ENCODE measurements around the gene PATL2.

PATL2 gene

GRCh38 chr15:44682809-44683682 is 28.1 kb downstream of the PATL2 start:
- DNase-seq: peak; percentile 12 to 60

DNA sequence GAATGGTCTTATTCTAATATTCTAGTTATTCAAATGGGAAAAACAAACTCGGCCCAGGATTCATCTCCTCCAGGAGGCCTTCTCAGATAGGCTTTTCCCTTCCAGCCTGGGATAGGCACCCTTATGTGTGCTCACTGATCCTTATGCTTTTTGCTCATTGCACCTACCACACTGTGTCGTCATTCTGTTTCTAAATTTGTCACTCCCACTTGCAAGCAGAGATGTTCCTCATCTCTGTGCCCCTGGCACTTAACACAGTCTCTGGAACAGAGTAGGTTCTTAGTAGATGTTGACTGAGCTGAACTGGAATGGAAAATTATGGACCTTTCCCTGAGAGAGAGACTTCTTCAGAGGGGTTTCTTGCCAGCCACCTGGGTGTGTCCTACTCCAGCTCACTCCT is 28.9 kb downstream of the PATL2 start:
- no peak for DNase-seq

DNA sequence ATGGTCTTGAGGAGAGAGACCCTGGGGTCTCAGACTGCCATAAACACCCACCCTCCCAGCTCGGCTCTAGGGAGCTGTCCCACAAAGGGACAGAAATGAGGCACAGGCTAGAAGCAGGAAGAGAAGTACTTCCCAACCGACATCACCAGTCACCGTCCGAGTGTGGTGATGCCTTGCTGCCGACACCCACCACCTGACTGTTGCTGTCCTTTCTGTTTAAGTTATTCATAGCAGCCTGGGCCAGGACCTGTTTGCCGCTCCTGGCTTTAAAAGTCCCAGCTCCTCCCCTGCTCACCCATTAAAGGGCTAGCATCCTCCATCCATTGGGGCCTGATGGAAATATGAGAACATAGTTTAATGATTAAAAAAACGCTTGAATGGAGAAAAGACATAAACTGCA is 34.4 kb downstream of the PATL2 start:
- DNase-seq: no peak

DNA sequence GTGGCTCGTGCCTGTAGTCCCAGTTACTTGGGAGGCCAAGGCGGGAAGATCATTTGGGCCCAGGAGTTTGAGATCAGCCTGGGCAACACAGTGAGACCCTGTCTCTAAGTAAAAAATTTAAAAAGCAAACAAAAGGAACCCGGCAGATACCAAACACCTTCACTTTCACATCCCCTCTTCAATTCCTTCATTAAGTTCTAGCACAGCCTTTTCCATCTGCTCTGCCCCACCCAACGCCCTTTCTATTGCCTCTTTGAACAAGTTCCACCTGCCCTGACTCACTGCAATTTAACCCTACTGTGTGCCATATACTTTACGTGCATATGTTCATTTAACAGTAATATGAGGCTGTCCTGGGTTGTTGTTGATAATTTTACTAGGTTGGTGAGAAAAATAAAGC is 35.2 kb downstream of the PATL2 start:
- DNase-seq: no peak

GRCh38 chr15:44673639-44674038 is 37.5 kb downstream of the PATL2 start:
- DNase-seq: no peak

DNA sequence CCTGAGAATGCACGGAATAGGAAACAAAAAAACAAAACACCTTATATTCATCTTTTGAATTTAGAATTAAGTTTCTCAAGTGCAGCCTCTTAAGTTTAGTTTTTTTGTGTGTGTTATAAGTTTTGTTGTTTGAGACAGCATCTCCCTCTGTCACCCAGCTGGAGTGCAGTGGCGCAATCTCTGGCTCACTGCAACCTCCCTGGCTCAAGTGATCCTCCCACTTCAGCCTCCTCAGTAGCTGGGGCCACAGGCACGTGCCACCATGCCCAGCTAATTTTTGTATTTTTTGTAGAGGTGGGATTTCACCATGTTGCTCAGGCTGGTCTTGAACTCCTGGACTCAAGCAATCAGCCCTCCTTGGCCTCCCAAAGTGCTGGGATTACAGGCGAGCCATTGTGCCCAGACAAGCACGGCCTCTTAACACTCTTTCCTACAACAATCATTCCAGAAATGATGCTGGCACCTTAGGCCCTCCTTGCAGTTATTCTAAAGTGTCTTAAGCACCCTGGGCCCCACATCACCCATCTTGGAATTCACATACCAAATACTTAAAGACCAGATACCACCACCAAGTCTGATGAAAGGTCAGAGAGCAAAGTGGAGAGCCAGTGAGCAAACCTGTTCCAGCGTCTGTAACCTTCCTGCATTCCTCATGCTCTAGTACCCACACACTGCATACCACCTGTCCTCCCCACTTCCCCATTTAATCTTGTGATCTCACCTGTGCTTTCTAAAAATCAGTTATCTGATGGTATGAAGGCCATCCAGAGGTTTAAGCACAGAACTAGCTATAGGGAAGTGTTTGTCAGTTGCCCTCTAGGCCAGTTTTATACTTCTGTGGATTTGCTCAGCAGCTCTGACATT is 40.8 kb downstream of the PATL2 start:
- no peak for DNase-seq

DNA sequence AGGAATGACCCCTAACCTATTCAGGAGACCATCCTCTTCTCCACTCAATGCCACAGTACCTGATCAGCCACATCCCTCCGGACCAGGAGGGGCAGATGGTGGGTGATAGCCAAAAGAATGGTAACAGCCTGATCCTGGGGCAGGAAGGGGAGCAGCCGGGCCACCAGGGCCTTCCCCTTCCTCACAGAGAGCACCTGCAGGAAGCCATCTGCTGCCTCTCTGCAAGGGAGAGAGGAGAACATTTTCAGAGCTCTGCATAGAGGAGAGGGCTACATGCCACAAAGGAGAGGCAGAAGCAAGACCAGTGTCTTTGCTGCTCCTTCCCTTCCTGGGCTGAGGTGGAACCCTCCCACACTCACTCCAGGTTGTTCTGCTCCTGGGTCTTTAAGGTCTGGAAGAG is 42.2 kb downstream of the PATL2 start:
- DNase-seq: no peak

DNA sequence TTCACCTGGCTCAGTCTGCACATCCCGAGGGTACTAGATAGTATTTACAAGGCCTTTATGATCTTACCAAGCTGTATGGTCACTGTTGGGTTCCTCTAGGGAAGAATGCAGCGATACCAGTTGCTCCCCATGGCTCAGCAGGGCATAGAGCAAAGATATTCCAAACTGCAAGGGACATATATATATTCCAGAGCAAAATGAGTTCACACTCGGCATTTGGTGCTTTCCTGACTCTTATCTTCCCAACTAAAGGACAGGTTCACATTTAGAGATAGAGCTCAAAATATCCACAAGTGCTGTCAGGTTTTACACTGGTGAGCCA is 44.1 kb downstream of the PATL2 start:
- no peak for DNase-seq

GRCh38 chr15:44666210-44667038 is 44.7 kb downstream of the PATL2 start:
- no peak for DNase-seq

- peak; percentile 77 to 93 for DNase-seq
Measured at GRCh38 chr15:44663410-44664308, 47.5 kb downstream of the PATL2 start, which contains the start of gene SPG11. Gene SPG11, minus strand, starts transcription at chr15:44663662. Its CDS starts 15 bp downstream, at chr15:44663647.

GRCh38 chr15:44662478-44663409 is 48.4 kb downstream of the PATL2 start:
- DNase-seq: peak in 1 of 2 experiments; percentile 6

DNA sequence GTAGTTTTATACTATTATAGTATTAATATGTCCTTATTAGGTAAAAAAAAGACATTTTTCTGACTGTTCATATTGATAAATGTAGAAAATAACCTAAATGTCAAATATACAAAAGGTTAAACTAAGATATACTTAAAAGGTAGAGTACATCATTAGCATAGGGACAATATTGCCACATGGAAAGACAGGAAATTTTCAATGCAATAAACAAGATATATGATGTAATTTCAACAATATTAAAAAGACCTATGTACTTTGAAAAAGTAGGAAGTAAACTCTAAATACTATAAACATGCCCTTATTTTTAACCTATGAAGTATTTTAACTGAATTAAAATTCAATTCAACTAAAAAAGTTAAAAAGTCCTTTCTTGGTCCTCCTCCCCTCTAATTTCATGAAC is 49.5 kb downstream of the PATL2 start:
- DNase-seq: no peak

DNA sequence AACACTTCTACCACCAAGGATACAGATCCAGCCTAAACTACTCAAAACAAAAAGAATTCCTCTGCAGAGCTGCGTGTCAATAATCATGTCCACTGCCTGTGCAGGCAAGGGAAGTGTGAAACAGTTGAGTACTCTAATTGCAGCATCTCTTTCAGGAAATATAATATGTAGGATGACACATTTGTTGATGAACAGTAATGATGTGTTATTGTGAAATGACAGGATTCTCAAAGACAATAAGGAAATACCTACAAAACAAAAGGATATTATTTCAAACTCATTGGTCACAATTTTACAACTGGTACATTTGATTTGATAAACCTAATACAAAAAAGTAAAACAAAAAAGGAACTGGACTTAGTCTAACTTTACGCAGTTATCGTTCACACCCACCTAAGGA is 52.1 kb downstream of the PATL2 start:
- DNase-seq: no peak

DNA sequence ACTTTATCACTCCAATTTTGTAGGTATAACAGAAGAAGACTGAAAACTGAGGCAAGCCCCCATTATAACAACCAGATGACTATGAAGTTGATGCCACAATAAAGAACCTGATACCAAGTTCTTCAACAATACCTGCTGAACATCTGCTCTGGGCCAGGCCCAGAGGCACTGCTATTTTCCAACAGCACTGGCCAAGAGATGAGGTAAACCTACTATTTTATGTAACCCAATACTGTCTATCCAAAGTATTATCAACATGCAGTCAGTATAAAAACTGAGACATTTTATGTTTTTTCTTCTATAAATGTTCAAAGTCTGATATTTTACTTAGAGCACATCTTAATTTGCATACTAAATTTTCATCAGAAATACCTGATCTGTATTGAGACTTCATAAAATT is 53.7 kb downstream of the PATL2 start:
- DNase-seq: no peak

DNA sequence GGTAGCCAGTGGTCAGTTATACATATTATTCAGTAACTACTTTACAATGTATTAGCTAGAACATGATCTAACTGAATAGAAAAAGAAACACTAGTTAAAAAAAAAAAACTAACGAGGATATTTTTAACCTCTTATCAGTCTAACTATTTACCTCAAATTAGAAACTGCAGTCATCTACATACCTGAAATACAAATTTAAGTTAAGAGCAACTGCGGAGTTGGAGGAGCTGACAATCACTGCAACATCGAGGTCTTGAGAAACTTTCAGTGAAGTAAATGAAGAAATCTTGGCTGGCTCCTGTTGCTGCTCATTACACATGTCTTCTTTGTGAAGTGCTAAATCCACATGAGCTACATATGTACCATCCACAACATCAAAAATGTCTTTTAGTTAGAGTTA is 54.2 kb downstream of the PATL2 start:
- no peak for DNase-seq

GRCh38 chr15:44656298-44656697 is 54.8 kb downstream of the PATL2 start:
- DNase-seq: no peak

DNA sequence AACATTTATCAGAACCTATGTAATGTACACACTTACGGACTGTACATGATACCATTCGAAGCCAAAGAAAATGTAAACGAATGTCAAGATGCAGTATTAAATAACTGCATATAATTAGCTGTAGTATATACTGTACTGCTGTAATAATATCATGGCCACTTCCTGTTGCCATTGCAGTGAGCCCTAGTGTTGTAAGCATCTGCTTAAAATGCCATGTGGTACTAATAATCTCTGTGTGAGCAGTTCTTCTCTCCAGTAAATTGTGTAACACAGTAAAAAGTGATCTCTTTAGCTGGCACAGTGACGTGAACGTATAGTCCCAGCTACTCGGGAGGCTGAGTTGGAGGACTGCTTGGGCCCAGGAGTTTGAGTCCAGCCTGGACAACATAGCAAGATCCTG is 56.3 kb downstream of the PATL2 start:
- no peak for DNase-seq

DNA sequence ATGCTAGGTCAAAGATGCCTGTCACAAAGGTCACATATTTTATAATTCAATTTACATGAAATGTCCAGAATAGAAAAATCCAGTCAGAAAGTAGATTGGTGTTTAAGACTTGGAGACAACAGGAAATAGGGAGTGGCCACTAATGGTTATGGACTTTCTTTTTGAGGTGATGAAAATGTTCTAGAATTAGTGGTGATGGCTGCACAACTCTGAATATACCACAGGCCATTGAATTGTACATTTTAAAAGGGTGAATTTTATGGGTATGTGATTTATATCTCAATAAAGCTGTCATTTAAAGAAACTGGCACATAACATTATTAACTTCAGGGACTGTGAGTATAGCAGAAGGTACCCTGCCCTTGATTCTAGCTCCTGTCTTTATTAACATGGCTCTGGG is 63.5 kb downstream of the PATL2 start:
- DNase-seq: no peak

GRCh38 chr15:44647036-44647435 is 64.1 kb downstream of the PATL2 start:
- DNase-seq: no peak

DNA sequence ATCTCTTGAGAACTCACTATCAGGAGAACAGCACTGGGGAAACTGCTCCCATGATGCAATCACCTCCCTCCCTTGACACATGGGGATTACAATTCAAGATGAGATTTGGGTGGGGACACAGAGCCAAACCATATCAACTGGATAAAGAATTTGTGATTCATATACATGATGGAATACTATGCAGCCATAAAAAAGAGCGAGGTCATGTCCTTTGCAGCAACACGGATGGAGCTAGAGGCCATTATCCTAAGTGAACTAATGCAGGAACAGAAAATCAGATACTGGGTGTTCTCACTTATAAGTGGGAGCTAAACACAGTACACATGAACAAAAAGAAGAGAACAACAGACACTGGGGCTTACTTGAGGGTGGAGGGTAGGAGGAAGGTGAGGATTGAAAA is 64.7 kb downstream of the PATL2 start:
- no peak for DNase-seq

GRCh38 chr15:44641651-44642050 is 69.5 kb downstream of the PATL2 start:
- no peak for DNase-seq

Measured in NCI-H187 (cell line).